LoVo (cell line): Measurements from ENCODE around the gene CA7.

Source experiments
- DNase-seq: peaks from one replicate; pipeline ENCODE4 v3.0.0-alpha.2; 2016; ENCODE audit warnings: low spot score

CA7 gene

DNA sequence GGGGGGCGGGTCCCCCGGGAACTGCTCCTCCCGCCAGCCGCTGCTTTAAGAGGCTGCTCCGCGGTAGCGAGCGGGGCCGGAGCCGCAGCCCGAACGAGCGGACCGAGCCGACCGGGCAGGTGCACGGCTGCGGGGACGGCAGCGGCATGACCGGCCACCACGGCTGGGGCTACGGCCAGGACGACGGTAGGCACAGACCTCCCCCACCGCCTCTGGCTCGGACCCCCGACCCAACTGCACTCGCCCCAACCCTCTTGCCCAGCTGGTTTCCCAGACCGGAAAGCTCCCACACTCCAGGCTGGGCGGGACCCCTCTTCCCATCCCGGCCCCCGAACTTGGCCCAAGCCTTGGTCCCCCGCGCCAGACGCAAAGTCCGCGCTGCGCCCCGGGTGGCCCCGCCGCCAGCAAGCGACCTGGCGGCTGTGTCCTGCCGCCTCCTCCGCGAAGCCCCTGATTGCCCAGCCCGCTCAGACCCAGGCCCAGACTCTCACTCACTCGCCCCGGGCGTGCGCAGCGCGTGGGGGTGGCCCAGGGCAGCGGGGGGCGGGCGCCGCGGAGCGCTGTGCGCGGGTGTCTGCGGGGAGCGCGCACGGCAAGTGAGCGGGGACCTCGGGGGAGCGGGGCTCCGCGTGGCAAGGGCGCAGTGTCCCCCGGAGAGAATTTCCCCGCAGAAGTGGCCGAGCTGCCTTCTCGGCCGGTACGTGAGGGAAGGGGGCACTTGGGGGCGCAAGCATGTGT, at the start of gene CA7:
Gene CA7, plus strand, starts transcription at position 73 of the 738 bp plus-strand sequence. Its CDS starts 74 bp downstream, at position 147.
- no peak for DNase-seq

GRCh38 chr16:66798161-66798560, 46.1 kb upstream of the CA7 start:
- no peak for DNase-seq

- no peak for DNase-seq
Measured at GRCh38 chr16:66800856-66801255, 43.4 kb upstream of the CA7 start.

- DNase-seq = no peak
Measured at GRCh38 chr16:66801320-66802105, 42.7 kb upstream of the CA7 start, which contains the start of gene TERB1. TSS of gene TERB1 (minus strand) at chr16:66801584. CDS start at chr16:66796798, 4,786 bp downstream.

DNA sequence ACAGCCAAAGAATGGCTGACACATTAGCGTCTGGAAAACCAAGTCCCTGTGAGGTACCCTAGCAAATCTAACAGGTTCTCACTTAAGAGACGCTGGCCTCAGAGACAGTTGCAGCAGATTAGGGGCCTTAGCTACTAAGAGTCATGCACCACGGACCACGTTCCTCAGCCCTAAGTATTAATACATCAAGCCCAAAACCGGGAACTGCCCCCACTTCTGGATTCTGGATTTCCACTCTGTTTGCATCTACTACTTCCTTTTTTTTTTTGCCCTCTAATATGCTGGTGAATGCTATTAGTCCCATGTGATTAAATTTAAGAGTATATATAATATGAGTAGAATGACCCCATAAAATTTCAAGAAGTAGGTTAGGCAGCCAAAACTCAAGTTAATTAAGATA, 42.1 kb upstream of the CA7 start:
- DNase-seq = no peak

DNA sequence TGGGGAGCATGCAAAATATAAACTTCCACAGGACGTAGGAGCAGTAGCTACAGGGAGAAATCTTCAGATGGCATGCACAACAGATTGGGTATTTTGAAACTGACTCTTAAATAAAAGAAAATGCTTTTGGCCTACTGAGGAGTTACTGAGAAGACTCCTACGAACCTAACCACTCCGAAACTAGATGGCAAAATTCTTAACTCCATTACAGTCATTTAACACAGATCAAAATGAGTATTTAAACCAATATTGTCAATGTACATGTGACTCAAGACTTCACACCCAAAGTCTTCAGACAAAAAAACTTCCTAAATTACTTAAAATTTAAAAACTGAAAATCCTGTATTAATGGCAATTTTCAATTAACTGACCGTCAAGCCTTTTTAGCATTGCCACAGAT, 34.4 kb upstream of the CA7 start:
- no peak for DNase-seq

GRCh38 chr16:66810391-66810790, 33.8 kb upstream of the CA7 start:
- DNase-seq = no peak

- no peak for DNase-seq
Measured at GRCh38 chr16:66811043-66811442, 33.2 kb upstream of the CA7 start.

GRCh38 chr16:66814734-66815133, 29.5 kb upstream of the CA7 start:
- DNase-seq = no peak

DNA sequence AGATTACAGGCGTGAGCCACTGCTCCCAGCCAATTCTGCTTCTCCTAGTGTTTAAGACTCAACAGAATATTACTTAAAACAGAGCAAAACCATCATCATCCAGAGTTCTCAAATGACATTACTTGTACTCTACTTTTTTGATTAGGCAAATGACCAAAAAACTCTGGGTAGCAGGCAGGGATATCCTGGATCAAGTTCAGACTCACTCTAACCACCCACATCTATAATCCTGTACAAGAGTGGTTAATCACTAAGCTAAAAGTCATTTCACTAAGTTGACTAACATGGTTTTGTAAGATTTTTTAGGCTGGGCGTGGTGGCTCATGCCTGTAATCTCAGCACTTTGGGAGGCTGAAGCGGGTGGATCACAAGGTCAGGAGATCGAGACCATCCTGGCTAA, 20.2 kb upstream of the CA7 start:
- DNase-seq = no peak

DNA sequence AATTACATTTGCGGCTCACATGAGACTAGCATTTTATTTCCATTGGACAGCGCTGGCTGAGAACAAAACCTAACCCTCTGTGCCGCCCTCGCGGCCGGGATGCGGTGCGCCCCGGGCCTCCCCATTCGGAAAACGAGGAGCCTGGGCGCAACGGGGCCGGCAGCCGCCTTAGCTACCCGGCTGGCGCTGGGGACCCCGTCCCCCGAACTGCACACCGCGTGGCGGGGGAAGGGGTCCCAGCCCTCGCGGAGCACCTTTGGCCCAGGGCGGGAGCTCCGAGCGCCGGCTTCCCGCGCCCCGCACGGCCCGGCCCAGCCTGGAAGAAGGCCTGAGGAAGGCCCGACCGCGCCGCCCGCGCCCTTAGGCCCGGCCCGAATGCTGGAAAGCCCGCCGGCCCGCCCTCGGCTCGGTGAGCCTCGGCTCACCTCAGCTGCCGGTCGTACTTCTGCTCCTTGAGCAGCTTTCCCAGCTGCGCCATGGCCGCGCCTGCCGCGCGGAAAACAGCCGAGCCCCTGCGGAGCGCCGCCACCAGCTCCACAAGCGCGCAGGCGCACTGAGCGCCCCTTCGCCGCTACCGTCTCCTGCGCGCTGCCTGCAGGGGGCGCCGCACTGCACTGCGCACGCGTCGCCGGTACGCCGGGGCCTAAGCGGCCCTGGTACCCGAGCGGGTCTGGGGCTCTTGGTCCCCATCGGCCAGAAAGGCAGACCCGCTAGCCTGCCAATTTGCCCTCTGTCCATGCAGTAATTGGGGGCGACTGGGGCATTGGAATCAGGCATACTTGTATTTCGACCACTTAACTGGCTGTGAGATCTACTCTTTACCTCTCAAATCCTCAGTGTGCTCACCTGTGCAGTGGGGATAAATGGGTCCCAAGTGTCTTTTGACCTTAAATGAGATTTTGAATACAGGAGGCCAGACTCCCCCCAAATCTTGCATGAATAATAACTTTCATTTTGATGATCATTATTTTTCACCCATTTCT, 13.5 kb upstream of the CA7 start, which contains the start of gene NAE1:
Gene NAE1, minus strand, starts transcription at position 555 of the 983 bp plus-strand sequence. Its CDS starts 77 bp downstream, at position 478.
- DNase-seq = peak; percentile 94

- no peak for DNase-seq
Measured at GRCh38 chr16:66832190-66832589, 12.0 kb upstream of the CA7 start.

GRCh38 chr16:66832661-66833305, 11.4 kb upstream of the CA7 start:
- peak; percentile 9 for DNase-seq

- no peak for DNase-seq
Measured at GRCh38 chr16:66834746-66835145, 9.5 kb upstream of the CA7 start.

DNA sequence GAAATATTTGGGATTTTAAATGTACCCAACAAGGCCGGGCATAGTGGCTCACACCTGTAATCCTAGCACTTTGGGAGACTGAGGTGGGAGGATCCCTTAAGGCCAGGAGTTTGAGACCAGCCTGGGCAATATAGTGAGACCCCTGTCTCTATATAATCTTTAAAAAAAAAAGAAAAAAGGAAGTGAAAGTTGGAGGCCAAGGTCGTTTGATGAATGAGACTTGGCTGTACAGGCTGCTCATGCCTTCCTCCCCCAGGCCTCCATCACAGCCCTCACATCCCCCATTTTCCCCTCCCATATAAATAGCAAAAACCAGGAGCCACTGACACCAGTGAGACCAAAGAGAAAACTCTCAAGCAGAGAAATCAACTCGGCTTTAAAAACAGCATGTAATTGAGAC, 3.3 kb upstream of the CA7 start:
- no peak for DNase-seq

DNA sequence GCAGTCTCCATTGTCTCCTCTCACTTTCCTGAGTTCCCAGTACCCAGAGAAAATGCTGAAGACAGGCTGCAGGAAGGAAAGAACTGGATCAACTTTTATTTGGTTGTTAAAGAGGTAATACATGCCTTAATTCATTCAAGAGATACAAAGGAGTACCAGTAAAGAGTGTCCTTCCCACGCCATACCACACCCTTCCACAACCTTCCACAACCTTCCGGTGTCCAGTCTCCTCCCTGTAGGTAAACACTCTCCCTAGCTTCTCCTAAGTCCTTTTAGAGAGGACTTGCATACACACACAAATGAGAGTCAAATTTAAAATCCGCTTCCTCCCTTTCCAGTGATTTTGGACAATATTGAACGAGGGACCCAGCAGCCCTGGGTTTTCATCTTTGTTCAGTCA, 2.8 kb upstream of the CA7 start:
- no peak for DNase-seq

DNA sequence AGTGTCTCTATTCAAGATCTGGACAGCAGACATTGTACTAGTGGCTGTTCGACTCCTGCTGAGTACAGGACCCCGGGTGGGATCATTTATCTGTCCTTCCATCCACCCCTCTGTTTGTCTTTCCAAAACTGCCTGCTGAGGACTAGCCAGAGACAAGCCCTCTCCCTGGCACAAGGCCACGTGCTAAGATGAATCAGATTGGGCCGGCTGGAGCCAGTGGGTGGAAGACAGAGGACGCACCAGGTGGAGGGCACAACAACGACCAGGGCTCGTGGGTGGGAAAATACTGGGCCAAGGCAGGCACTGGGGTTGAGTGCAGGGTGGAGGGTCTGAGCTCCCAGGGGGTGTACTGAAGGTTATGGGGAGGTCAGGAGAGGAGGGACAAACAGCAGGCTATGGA, 1.4 kb upstream of the CA7 start:
- DNase-seq = no peak

DNA sequence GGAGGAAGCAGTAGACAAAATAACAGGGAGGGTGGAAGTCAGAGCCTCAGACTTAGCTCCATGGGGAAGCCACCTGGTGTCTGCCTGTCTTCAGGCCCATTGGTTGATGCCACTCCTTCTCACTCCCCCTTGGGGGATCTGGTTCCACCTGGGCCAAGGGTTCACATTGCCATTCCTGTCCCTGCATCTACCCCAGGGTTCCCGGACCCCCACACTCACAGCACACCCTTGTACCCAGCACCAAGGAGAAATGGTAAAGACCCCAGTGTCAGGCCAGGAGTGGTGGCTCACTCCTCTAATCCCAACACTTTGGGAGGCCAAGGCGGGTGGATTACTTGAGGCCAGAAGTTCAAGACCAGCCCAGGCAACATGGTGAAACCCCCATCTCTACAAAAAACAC, 1.0 kb upstream of the CA7 start:
- no peak for DNase-seq

- DNase-seq = no peak
Measured at GRCh38 chr16:66844009-66844341, 239 bp upstream of the CA7 start.

DNA sequence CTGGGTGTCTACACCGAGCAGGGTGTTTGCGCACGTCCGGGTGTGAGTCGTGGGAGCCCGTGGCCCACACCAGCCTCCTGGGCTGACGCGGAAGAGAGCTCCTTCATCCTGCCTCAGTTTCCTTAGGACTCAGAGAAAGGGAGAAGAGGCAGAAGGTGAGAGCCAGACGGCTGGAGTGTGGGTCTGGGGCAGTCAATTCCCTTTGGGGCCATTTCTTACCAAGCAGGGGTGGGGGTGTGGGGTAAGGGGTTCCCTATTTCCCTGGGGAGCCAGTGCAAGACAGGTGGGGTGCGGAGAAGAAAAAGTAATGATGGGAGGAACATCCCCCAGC, 831 bp downstream of the CA7 start:
- DNase-seq = no peak

DNA sequence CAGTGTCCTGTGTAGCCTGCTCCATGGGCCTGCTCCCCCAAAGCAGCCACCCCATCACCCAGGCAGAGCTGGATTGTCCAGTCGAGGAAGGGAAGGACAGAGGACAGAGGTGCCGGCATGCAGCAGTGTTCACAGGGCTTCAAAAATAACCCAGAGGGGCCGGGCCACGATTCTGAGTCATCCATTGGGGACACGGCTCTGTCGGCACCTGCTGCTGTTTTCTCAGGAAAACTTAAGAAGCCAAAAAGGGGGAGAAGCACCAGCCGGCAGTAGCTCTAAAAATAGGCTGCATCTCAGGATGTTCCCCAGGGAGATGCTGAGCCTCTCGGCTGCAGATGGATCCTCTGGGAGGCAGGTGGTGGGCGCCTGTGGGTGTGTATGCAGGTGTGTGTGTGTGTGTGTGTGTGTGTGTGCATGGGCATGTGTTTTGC, 1.6 kb downstream of the CA7 start:
- DNase-seq = no peak

DNA sequence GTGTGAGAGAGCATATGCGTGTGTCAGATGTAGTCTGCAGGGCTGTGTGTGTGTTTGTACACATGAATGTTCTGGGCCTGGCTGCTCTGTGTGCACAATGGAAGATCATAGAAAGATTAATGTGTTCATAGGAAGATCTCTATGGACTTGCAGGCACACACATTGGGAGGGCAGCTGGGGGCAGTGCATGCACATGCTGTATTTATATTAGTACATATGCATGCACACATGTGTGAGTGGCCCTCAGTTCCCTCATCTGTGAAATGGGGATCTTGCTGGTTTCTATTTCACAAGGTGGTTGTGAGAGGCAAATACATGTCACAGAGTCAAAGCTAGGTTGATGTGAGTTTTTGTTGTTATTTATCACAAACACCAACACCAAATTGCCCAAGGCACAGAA, 2.1 kb downstream of the CA7 start:
- no peak for DNase-seq
